Panc1 (cell line): ENCODE data around the gene IKZF4. TPM values are rescaled to one million over a fixed set of nuclear protein-coding genes. Genes with fewer than 3 reads are reported as not detected.
"Not testable (repeated sequence)": the region's sequence is repeated elsewhere in the genome, so short reads cannot be mapped to it uniquely, and the experiment has no call there.

Experiments used
- ATAC-seq: fragments of 200-7000 bp; cut with Tn5 transposase; 2 replicates; pipeline ENCODE4 v1.9.1; 2020; ENCODE audit warnings: mild to moderate bottlenecking, moderate library complexity
- BruUV-seq: library from RNA; stranded (reverse); fragments of 400-500 nt; replicated peaks from 2 replicates; lab custom pipeline; 2021; lab: Mats Ljungman, UMichigan
- CTCF ChIA-PET: fragments of 300-600 bp; sonication (Branson Sonifier 250); formaldehyde crosslinking; loops from one replicate; lab custom pipeline; 2022; ENCODE audit warnings: antibody characterized with exemption; lab: Charles Lee
- POLR2A ChIA-PET: fragments of 300-600 bp; sonication (Branson Sonifier 250); formaldehyde crosslinking; loops from one replicate; lab custom pipeline; 2022; ENCODE audit warnings: antibody characterized with exemption; lab: Charles Lee
- DNase-seq: peaks from one replicate; pipeline ENCODE4 v3.0.0-alpha.2; 2010; ENCODE audit warnings: low read depth, low spot score
- H3K27ac ChIP-seq: 2 replicates; pipeline ENCODE4 v1.5.1; 2011; ENCODE audit warnings: mild to moderate bottlenecking, low read length, inconsistent platforms
- H3K27me3 ChIP-seq: fragments of 200-500 bp; sonication (Bioruptor generic); 2 replicates; pipeline ENCODE4 v1.6.0; 2014; ENCODE audit warnings: low read length, inconsistent platforms; ENCODE audit not compliant: control insufficient read depth, insufficient read depth
- H3K36me3 ChIP-seq: fragments of 200-500 bp; sonication (Bioruptor generic); 2 replicates; pipeline ENCODE4 v1.5.1; 2014; ENCODE audit warnings: inconsistent platforms, mild to moderate bottlenecking, low read length, moderate library complexity; ENCODE audit not compliant: control insufficient read depth, insufficient read depth
- H3K4me1 ChIP-seq: 2 replicates; pipeline ENCODE4 v1.5.1; 2011; ENCODE audit warnings: inconsistent platforms, mild to moderate bottlenecking, low read length, moderate library complexity; ENCODE audit not compliant: control insufficient read depth, insufficient read depth
- H3K4me3 ChIP-seq, 2 experiments: 2 replicates each; pipeline ENCODE4 v1.5.1; 2011 to 2012; ENCODE audit warnings: low read depth in 2 of 2, low read length in 2 of 2, mild to moderate bottlenecking in 2 of 2, inconsistent platforms in 1 of 2, moderate library complexity in 1 of 2
- H3K9me3 ChIP-seq: fragments of 200-500 bp; sonication (Bioruptor generic); 2 replicates; pipeline ENCODE4 v1.5.1; 2014; ENCODE audit warnings: low read depth, mild to moderate bottlenecking, inconsistent platforms, low read length, moderate library complexity; ENCODE audit not compliant: control insufficient read depth, insufficient read depth
- CTCF ChIP-seq: fragments of 450-650 bp; IDR thresholded peaks from 2 replicates; pipeline ENCODE4 v1.5.1; 2017; ENCODE audit warnings: mild to moderate bottlenecking
- POLR2AphosphoS5 ChIP-seq: IDR thresholded peaks from 2 replicates; pipeline ENCODE4 v1.6.1; 2012; ENCODE audit warnings: mild to moderate bottlenecking, low read depth, low read length, moderate library complexity
- REST ChIP-seq, 2 experiments: IDR thresholded peaks; 2 replicates each; pipeline ENCODE4 v1.6.1; 2011 to 2012; ENCODE audit warnings: low read depth in 2 of 2, control low read depth in 1 of 2, low read length in 1 of 2, mild to moderate bottlenecking in 1 of 2, moderate library complexity in 1 of 2; ENCODE audit not compliant: insufficient read depth in 1 of 2
- SIN3A ChIP-seq: IDR thresholded peaks from 2 replicates; pipeline ENCODE4 v1.6.1; 2012; ENCODE audit warnings: low read depth, mild to moderate bottlenecking, low read length, moderate library complexity, borderline replicate concordance; ENCODE audit not compliant: insufficient read depth
- TCF7L2 ChIP-seq: IDR thresholded peaks from 2 replicates; pipeline ENCODE4 v1.6.1; 2011; ENCODE audit warnings: mild to moderate bottlenecking, low read depth, low read length, inconsistent platforms
- in situ Hi-C: cut with HindIII; loops from 2 replicates; pipeline ENCODE4 v1.10.0; 2016; ENCODE audit warnings: low sequenced_read_pairs, low pct_unique_long_range_greater_than_20kb
- intact Hi-C: fragments of 100-400 bp; cut with micrococcal nuclease; formaldehyde crosslinking; loops from one replicate; pipeline ENCODE4 v1.10.0; 2022; ENCODE audit not compliant: unreplicated experiment
- total RNA-seq: library from RNA; stranded (reverse); gene quantifications from one replicate; pipeline ENCODE4 v1.2.1, GENCODE V29; 2021; ENCODE audit not compliant: unreplicated experiment

Gene IKZF4
- total RNA-seq, 1 experiment from 2014 or later: 6.9 TPM

GRCh38 chr12:56001487-56002100 lies 19.2 kb upstream of the IKZF4 start:
- Histone ChIP-seq H3K36me3 (no peaks in the 10 kb centered on the region; the same call in 1 of the 2 replicates), H3K27ac (no peak overlapping the region), H3K9me3 (no peaks in the 10 kb centered on the region), H3K27me3 (no peaks in the 10 kb centered on the region), H3K4me1 (no peaks in the 10 kb centered on the region), H3K4me3 (no peak overlapping the region)
- DNase-seq (no peak), ATAC-seq (no peak)
- ChIA-PET CTCF (no interaction called here), POLR2A (interaction anchor here (0.5 kb wide), 1 partner anchor 28 kb away, joined by 5 read pairs; the partner anchor contains the start of gene RAB5B)
- in situ Hi-C loops (no loop called here), intact Hi-C loops (no loop called here)
- TF ChIP-seq SIN3A (no peak), REST (IDR thresholded peaks at IDR 0.05; ENCODE audit: insufficient read depth in 1 of 2, low read depth in 2 of 2, low read length in 1 of 2) (no peak), CTCF (no peak), TCF7L2 (no peak), POLR2AphosphoS5 (no peak)
- BruUV-seq: no TSS peak

- DNase-seq, intact Hi-C loops, H3K4me1 ChIP-seq, CTCF ChIA-PET, H3K27ac ChIP-seq, ATAC-seq, BruUV-seq, H3K27me3 ChIP-seq, in situ Hi-C loops, H3K36me3 ChIP-seq, H3K9me3 ChIP-seq, H3K4me3 ChIP-seq: not testable (repeated sequence)
- POLR2A ChIA-PET: interaction anchor here (0.5 kb wide), 1 partner anchor 95 kb away, joined by 3 read pairs; no protein-coding TSS in a partner anchor
Observed at GRCh38 chr12:56003376-56003775, 17.5 kb upstream of the IKZF4 start.

- POLR2A ChIA-PET: no interaction called here
- ATAC-seq: no peak
- Histone ChIP-seq H3K27ac (no peak overlapping the region), H3K4me1 (peaks cover 5% of the 10 kb centered on the region; the same call in 1 of the 2 replicates), H3K36me3 (no peaks in the 10 kb centered on the region), H3K9me3 (no peaks in the 10 kb centered on the region), H3K4me3 (no peak overlapping the region), H3K27me3 (no peaks in the 10 kb centered on the region)
- in situ Hi-C loops: no loop called here
- CTCF ChIA-PET: no interaction called here
- no peak for DNase-seq
- no TSS peak for BruUV-seq
- TF ChIP-seq CTCF (no peak), TCF7L2 (no peak)
- intact Hi-C loops: no loop called here
Observed at GRCh38 chr12:56004211-56004610, 16.6 kb upstream of the IKZF4 start.
